HL-60/S4 treated with retinoic acid at 250 ng/mL for 4 days and 3 days (cell line): ENCODE measurements around the gene MCRIP1.

Experiments
- in situ Hi-C: fragments of 300-500 bp; cut with MboI; formaldehyde crosslinking; loops from 2 replicates; pipeline ENCODE4 v1.7.0; 2022; ENCODE audit warnings: low sequenced_read_pairs

The MCRIP1 gene

DNA sequence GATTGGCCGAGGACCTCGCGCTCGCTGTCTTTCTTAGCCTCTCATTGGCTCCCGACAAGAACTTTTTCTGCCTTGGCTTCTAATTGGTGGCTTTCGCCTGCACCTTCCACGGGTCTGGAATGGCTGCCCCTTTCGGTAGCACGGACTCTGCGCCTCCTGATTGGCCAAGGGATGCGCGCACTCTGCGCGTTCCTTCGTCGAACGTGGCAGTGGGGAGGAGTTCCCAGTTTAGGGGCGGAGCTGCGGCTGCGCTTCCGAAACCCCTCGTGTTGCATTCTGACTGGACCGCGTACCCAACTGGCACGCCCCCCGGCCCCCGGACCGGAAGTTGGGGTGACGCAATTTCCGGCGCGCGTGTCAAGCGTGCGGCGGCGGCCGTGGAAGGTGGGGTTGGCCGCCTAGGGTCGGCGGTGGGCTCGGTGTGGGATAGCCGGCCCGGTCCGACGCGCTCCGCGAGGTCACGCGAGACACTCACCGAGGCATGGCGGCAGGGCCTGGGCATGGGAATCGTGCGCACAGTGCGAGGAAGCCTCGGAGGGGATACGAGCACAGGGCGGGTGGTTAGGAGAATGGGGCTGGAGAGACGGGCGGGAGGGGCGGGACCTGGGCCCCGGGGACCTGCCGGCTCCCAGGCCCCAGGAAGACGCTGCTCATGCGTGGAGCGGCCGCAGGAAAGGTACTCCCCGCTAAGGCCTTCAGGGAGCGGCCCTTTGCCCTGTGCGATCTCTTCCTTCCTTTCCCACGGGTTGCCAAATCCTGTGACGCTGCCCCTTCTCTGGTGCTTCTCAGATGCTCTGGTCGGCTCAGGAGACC, 27.9 kb upstream of the MCRIP1 start:
- in situ Hi-C loops: no loop called here

DNA sequence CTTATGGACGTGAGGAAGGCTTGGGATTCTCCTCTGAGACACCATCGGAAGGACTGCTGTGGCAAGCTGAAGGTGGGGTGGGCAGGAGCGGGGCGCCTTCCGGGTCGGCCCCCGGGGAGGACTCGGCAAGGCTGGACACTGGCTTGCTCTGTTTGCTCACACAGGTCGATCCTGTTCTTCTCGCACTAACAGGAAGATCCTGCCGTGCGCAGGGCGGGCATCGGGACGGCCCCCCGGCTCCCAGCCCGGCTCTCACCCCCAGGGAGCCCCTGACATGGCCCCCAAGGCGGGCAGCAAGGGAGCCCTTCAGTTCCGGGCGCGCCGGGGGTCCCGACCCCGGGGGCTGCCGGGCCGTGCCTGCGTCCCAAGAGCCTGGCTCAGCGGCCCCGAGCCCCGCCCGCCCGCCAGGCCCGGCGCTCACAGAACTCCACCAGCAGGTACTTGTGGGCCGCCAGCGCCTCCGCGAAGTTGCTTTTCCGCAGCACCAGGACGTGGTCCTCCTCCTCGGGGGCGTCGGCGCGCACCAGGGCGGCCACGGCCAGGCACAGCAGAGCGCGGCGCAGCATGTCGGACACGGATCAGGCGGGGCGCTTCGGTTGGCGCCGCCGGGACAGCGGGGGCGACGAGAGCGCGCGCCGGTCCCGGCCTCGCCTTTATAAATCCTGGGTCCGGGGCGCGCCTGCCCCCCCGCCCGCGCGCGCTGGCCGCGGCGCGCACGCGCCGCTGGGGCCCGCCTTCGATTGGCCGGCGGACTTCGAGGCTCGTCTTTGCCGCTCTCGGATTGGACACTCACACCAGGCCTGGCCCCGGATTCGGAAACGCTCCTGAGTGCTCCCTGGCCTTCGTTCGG, 27.0 kb upstream of the MCRIP1 start, which contains the start of gene P4HB:
TSS of gene P4HB (minus strand) at position 630 of the 850 bp plus-strand sequence. CDS start at position 566, 64 bp downstream.
- in situ Hi-C loops: no loop called here

DNA sequence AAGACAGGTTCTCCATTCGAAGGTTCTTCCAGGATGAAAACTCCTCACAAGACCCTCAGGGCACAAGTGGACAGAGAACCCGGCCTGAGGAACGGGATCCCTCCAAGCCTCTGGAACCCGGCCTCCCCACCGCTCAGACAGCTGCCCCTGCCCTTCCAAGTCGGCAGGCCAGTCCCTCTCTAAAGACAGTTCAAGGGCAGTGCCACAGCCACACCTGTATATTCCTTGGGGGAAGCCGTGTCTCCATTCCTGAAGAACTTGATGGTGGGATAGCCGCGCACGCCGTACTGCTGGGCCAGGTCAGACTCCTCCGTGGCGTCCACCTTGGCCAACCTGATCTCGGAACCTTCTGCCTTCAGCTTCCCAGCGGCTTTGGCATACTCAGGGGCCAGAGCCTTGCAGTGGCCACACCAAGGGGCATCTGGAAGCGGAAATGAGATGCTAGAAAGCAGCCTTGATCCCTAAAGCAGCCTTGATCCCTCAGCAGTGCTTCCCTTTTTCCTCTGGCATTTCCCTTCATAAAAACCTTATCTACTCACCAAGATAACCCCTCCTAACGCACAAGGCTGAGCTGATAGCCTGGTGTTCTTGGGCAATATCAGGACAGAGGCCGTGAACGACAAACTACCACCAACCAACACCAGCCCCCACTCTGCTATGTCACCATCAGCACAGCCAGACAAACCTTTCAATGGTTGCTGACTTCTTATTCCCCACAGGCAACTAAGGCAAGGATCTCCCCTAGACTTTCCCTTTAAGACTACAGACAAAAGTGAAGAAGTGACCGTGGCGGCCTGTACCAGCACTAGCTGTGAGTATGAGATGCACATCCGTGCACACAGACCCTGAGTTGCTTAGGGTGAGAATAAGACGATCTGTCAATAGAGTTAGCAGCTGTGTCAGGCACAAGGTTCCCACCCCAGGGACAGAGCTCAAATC, 26.1 kb upstream of the MCRIP1 start:
- in situ Hi-C loops: no loop called here

DNA sequence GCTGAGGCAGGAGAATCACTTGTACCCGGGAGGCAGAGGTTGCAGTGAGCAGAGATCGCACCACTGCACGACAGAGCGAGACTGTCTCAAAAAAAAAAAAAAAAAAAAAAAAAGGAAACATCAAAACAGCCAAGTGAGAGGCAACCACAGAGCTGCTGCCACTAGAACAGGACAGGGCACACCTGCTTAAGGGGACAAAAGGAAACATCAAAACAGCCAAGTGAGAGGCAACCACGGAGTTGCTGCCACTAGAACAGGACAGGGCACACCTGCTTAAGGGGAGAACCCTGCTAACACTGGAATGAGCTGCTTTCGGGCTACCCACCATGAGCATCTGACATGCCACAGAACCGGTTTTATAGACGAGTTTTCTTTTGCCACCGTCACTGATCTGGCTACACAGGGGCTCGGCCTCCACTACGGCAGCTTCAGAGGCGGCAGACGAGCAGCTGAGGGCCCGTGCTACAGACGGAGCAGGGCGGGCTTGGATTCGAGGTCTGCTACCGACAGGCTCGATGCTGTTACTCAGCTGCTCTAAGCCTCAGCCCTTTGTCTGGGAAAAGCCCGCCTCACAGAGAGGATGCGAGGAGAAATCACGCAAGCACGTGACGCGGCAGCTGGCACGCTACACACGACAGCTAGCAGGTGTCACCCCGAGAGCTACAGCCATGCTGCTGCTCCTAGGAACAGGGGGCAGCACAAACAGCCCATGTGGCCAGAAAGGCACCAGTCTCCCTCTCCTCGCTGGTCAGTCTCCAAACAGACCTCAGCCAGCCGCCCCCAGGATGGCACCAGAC, 25.3 kb upstream of the MCRIP1 start:
- in situ Hi-C loops: no loop called here

DNA sequence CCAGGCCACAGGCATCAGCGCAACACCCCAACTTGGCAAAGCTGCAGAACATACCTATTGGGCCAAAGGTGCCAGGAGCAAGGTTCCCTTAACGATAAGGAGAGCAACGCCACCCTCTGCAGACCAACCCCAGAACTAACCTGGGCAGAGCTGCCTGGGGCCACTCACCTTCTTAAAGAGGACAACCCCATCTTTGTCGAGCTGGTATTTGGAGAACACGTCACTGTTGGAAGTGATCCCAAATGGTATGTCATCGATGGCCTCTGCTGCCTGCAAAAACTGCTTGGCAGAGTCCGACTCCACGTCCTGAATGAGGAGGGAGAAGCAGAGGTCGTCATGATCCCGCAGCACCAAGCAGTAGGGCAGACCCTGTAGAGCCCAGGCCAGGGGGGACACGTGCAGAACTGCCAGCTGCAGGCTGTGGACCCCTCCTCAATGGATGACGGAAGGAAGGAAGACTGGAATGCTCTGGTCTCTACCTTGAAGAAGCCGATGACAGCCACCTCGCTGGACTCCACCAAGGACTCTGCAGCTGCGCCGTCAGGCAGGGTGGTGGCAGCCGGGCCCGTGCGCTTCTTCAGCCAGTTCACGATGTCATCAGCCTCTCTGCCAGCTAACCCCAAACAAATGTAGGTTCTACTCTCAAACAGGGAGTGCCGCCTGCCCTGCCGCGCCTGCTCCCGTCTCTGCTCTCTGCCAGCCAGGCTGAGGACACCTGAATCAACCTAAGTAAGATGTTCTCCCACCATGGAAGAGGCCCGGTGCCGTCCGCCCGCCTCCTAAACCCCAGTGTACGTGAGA, 22.1 kb upstream of the MCRIP1 start:
- in situ Hi-C loops: no loop called here

DNA sequence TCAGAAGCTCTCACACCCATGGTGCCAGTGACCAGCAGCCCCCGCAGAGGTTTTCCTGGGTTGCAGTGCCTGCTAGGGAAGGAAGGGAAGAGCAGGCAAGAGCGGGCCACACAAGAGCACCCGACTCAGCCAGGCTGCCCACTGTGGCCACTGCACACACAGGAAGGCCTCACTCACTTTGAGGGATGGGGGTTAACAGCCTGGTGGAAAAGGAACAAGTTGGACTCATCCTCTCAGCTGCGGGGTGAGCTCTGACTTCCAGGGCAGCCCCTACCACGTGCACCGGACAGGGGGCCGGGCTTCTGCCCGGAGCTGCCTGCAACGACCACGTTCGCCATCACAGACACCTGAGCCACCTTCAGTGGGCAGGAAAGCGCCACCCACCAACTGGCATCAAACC, 19.1 kb upstream of the MCRIP1 start:
- in situ Hi-C loops: no loop called here

DNA sequence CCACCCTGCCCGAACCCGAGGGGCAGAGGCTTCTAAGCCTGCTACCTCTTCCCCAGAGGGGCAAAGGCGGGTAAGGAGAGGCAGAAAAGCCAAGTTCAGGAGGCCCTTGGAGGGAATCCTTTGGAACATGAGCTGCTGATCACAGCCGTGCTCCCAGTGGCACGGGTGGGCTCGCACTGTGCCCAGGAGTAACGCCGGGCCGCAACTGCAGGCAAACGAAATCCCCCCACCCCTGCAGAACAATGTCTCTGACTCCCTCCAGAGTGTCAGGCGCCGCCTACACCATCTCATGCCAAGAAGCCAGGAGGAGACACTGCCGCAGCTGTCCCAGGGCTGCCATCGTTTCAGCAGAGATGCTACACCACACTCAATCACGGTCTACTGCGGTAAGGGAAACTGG, 18.3 kb upstream of the MCRIP1 start:
- in situ Hi-C loops: no loop called here

DNA sequence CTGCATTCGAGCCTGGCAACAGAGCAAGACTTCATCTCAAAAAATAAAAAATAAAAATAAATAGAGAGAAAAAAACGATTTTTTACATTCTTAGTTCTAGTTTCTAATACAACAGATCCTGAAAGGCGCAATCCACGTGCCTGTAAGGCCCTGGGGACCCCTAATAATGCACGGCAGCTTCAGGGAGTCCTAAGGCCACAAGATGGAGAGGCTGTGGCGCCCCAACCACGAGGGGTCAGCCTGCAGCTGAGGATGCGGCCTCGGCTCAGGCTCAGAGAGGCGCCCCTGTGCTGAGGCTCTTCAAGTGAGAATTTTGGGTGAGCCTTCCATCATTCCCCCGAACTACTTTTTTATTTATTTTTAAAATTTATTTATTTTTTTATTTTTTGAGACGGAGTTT, 16.4 kb upstream of the MCRIP1 start:
- in situ Hi-C loops: no loop called here

DNA sequence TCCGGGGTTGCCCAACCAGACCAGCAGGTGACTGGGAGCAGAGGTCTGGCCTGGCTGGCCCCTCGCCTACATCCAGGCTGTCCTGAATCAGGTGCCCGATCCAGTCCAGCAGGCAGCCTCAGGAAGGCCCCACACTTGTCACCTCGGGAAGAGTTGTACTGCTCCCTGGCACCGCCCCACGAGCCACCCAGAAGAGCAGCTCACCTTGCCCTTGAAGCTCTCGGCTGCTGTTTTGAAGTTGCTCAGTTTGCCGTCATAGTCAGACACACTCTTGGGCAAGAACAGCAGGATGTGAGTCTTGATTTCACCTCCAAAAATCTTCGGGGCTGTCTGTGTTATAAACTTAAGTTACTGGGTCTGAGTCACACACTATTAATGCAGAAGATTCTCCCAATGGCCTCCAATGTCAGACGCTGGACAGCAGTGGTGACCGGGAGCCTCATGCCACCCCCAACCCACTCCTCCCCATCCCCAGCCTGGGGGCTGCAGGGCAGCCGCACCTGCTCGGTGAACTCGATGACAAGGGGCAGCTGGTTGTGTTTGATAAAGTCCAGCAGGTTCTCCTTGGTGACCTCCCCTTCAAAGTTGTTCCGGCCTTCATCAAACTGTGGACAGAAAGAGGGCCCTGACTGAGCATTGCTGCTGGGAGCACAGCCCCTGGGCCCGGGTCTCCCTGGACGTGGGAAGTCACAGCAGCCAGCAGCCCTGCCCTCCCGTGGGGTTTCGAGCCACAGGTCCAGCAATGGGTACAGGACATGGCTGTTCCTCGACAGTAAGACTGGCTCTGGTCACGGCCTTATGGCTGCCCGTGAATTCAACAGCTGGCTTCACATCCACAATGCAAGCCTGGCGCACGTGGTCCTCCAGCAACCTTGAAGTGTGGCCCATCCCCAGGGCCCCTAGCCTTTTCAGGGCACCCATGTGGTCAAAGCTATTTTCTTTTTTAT, 13.9 kb upstream of the MCRIP1 start:
- in situ Hi-C loops: no loop called here

DNA sequence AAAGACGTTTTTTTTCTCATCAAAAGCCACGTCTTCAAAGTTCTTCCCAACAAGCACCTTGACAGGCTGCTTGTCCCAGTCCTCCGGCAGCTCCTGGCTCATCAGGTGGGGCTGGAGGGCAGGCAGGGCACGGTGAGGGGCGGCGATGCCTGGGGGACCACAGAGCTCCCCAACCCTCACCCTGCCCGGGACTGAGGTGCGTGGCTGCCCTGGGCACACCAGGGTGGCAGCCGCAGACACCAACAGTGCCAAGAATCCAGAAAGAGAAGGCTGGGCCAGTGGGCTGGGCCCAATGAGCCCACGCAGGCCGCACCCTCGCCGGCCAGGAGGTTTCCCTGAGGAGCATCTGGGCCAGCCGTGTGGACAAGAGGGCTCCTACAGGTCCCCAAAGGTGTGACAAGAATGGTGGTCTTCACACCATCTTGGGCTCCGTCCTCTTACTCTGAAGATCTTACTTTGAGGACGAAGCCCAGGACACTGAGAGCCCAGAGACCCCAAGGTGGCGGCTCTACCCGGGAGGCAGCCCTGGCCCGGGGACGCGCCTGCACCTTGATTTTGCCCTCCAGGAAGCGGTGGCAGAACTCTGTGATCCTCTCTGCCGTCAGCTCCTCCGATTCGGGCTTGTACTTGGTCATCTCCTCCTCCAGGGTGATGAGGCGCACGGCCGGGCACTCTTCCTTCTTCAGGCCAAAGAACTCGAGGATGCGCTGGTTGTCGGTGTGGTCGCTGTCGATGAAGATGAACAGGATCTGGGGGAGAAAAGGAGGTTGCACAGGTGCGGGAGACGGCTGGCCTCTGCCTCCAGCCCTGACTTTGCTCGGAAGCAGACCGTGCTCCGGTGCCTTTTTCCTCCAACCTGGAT, 13.0 kb upstream of the MCRIP1 start:
- in situ Hi-C loops: no loop called here

DNA sequence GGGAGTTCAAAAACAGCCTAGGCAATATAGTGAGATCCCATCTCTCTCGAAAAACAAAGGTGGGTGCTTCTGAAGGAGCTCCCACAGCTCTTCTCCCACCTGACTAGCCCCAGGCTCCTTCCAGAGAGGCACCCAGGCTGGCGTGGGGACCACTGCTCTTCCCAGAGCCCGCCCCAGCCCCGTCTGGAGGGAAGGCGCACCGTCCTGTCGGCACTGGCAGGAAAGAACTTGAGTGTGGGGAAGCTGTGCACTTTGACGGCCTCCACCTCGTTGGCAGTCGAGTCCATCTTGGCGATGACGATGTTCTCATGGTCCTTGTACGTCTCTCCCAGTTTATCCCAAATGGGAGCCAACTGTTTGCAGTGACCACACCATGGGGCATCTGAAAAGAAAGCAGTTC, 12.3 kb upstream of the MCRIP1 start:
- in situ Hi-C loops: no loop called here

DNA sequence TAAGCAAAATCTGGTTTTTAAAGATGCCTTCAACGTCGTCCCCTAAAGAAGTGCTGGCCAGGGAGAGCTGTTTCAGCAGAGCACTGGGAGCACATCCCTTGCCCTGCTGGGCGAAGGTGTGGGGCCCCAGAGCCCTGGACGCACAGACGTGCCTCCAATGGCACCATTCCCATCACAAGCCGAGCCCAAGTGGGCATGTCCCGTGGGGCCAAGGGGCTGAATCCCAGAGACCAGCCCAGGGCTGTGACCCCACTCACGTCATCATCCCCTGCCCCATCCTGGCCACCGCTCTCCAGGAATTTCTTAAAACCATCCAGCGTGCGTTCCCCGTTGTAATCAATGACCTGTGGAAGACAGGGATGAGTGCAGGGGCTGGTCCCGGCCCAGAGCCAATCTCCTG, 11.8 kb upstream of the MCRIP1 start:
- in situ Hi-C loops: no loop called here

DNA sequence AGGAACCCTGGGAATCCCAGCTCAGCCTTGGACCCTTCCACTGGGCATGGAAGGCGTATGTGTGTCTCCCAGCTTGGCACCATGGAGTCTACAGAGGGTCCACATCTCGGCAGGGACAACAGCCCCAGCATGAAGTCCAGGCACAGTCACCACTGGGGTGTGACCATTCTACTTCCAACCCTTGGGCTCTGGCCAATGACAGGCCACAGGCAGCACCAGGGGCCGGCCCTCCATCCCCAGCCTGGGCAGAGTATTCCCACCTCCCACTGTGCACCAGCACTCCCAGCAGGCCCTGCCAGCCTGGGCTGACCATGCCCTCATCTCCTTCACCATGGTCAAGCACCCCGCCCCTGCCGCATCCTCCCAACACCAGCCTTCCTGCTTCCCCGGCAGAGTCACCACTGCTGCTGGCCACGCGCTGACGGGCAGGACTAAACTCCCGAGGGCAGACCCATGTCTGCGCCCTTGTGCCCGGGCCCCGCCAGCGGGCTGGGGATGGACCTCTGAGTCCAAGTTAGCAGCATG, 11.3 kb upstream of the MCRIP1 start:
- in situ Hi-C loops: no loop called here

DNA sequence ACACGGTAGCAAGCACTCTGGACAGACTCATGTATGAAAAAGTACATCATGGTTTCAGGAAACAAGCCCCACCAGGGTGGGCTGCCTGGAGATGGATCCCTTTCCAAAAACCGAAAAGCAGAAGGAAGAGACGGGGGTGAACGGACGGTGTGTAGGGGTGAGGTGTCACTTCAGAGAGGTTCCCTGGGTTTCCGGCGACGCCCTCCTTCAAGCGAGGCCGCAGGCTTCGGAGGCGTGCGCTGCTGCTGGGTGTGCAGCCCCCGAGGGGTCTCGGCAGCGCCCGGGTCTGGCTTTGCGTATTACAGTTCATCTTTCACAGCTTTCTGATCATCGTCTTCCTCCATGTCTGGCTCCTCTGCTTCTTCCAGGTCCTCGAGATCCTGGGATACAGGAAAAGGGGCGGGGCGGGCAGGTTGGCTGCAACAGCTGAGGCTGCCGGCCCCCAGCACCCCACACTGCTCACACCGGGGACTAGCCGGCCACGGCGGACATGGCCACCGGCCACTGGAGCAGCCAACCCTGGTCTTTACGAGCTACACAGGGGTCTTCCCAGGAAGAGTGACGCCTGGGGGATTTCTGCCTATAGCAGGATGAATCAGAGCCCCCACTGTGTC, 10.7 kb upstream of the MCRIP1 start:
- in situ Hi-C loops: no loop called here

DNA sequence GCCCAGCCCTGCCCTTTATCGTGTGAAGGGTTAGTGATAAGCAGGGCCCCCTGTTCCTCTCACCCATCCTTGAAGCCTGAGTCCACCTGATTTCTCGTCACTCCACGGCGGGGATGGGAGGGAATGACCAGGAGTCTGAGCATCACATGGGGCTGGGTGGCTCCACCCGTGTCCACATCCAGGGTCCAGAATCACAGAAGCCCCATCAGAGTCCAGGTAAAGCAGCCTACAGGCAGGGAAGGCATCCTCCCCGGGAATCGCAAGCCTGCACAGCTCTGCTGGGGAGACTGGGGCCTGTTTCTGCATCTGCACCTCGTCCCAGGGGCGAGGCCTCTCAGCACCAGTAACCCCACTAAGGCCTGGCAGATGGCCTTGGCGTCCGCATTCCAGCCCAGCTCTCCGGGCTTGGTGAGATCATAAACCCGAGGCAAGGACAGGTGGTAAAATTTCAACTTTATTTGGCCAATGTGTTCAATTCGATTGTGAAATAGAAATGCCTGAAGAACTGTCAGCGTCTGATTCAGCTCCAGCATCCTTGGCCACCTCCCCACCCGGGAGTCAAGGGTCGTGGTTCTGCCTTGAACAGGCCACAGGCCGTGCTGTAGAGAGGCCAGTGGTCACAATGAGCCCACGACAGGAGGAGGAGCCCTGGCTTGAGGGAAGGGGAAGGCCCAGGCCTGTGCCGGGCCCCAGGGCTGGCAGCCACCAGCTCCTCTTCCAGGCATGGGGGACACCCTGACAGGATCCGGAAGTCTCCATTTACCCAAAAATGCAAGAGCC, 9.8 kb upstream of the MCRIP1 start:
- in situ Hi-C loops: no loop called here

DNA sequence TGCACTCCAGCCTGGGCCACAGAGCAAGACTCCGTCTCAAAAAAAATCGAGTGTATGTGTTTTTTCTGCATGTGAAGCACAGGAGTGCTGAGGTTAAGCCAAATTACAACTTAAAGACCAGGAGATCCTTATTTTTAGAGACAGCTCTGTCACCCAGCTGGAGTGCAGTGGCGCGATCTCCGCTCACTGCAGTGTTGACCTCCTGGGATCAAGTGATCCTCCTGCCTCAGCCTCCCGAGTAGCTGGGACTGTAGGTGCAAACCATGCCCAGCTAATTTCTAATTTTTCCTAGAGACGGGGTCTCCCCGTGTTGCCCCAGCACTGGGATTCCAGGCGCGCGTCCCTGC, 9.3 kb upstream of the MCRIP1 start:
- in situ Hi-C loops: no loop called here
